CD4-positive, alpha-beta memory T cell (primary cell): ENCODE measurements around the gene CDK8. TPM values are rescaled to one million over a fixed set of nuclear protein-coding genes. Genes with fewer than 3 reads are reported as not detected.
"Not testable (repeated sequence)": the region's sequence is repeated elsewhere in the genome, so short reads cannot be mapped to it uniquely, and the experiment has no call there.

Source experiments
- CTCF ChIA-PET: fragments of 350-600 bp; sonication (Branson Sonifier 250); formaldehyde crosslinking; loops from one replicate; lab custom pipeline; 2021; ENCODE audit warnings: inconsistent platforms; ENCODE audit not compliant: partially characterized antibody; lab: Charles Lee
- POLR2A ChIA-PET: fragments of 350-600 bp; sonication (Branson Sonifier 250); formaldehyde crosslinking; loops from one replicate; lab custom pipeline; 2021; ENCODE audit not compliant: partially characterized antibody; lab: Charles Lee
- DNase-seq, 5 donors: peaks; one replicate each; pipeline versions ENCODE4 v3.0.0 to v3.0.0-alpha.2; 2020 to 2022; ENCODE audit warnings: mixed read lengths in 1 of 5
- H3K27ac ChIP-seq: one replicate; pipeline ENCODE4 v1.7.0; 2013; ENCODE audit warnings: low read depth, low read length
- H3K27me3 ChIP-seq: 2 replicates; pipeline ENCODE4 v1.7.0; 2013; ENCODE audit warnings: mild to moderate bottlenecking, low read length, moderate library complexity; ENCODE audit not compliant: insufficient read depth
- H3K36me3 ChIP-seq: 2 replicates; pipeline ENCODE4 v1.7.0; 2013; ENCODE audit warnings: mild to moderate bottlenecking, low read length, moderate library complexity; ENCODE audit not compliant: insufficient read depth
- H3K4me1 ChIP-seq: 2 replicates; pipeline ENCODE4 v1.7.0; 2013; ENCODE audit warnings: mild to moderate bottlenecking, low read length, moderate library complexity; ENCODE audit not compliant: insufficient read depth
- H3K4me3 ChIP-seq, 2 donors: one replicate each; pipeline ENCODE4 v1.7.0; 2013; ENCODE audit warnings: low read length in 2 of 2, mild to moderate bottlenecking in 1 of 2
- H3K9me3 ChIP-seq, 2 donors: one replicate each; pipeline ENCODE4 v1.7.0; 2013; ENCODE audit warnings: low read length in 2 of 2, control low read depth in 1 of 2; ENCODE audit not compliant: control insufficient read depth in 1 of 2
- H3K27ac Mint-ChIP-seq, 7 donors: one replicate each; pipeline ENCODE4 v1.8.0; 2020 to 2021; ENCODE audit warnings: mixed read lengths in 7 of 7, mild to moderate bottlenecking in 6 of 7, inconsistent platforms in 3 of 7, moderate library complexity in 3 of 7
- H3K27me3 Mint-ChIP-seq, 2 donors: one replicate each; pipeline ENCODE4 v1.8.0; 2020 to 2021; ENCODE audit warnings: mixed read lengths in 2 of 2
- H3K36me3 Mint-ChIP-seq, 2 donors: one replicate each; pipeline ENCODE4 v1.8.0; 2020 to 2021; ENCODE audit warnings: mixed read lengths in 2 of 2, inconsistent platforms in 1 of 2, mild to moderate bottlenecking in 1 of 2
- H3K4me1 Mint-ChIP-seq, 4 donors: one replicate each; pipeline ENCODE4 v1.8.0; 2020 to 2021; ENCODE audit warnings: mixed read lengths in 4 of 4, mild to moderate bottlenecking in 1 of 4
- H3K4me3 Mint-ChIP-seq, 8 donors: one replicate each; pipeline ENCODE4 v1.8.0; 2020 to 2021; ENCODE audit warnings: mixed read lengths in 8 of 8, mild to moderate bottlenecking in 7 of 8, moderate library complexity in 6 of 8, inconsistent platforms in 3 of 8
- H3K9me3 Mint-ChIP-seq, 8 donors: one replicate each; pipeline ENCODE4 v1.8.0; 2020 to 2021; ENCODE audit warnings: mixed read lengths in 8 of 8, mild to moderate bottlenecking in 5 of 8, inconsistent platforms in 3 of 8, moderate library complexity in 1 of 8
- intact Hi-C: fragments of 100-400 bp; cut with micrococcal nuclease; formaldehyde crosslinking; loops from one replicate; pipeline ENCODE4 v1.15.1; 2023
- polyA plus RNA-seq, 2 donors: library from polyadenylated mRNA; unstranded; fragments of 300-500 nt; fragmentation: Illumina TruSeq; gene quantifications; one replicate each; pipeline ENCODE4 v1.2.3, GENCODE V29; 2021
- total RNA-seq, 2 experiments: library from RNA; stranded (reverse); gene quantifications; one replicate each; pipeline ENCODE4 v1.2.3, GENCODE V29; 2021

The CDK8 gene
- total and polyA plus RNA-seq, 4 experiments from 2014 or later = 4.7 to 11.7 (median 8.6) TPM

DNA sequence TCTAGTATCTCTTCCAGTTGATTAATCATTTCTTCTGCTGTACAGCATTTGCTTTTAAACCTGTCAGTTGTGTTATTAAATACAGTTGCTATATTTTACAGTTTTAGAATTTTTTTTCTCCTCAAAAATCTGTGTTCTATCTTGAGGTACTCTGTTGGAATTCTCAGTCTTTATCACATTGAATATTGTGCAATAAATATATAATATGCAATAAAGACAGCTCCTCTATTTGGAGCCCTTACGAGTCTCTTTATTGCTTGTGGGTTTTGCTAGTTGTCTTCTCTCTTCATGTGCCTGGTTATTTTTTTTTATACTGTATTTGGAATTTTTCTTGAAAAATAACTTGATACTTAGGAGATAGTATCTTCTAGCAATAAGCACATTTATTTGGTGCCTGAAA lies 51.7 kb downstream of the CDK8 start:
- Histone ChIP-seq H3K36me3 (no peaks in the 10 kb centered on the region), H3K9me3 (no peaks in the 10 kb centered on the region), H3K27me3 (no peaks in the 10 kb centered on the region), H3K4me1 (no peaks in the 10 kb centered on the region), H3K27ac (no peak overlapping the region), H3K4me3 (no peak overlapping the region)
- Mint-ChIP-seq H3K27me3 (no peaks in the 10 kb centered on the region), H3K4me1 (peaks cover 27 to 51% (median 44%) of the 10 kb centered on the region in 4 donors), H3K9me3 (peaks cover 0 to 6% (median 0%) of the 10 kb centered on the region in 8 donors), H3K36me3 (no peaks in the 10 kb centered on the region), H3K27ac (no peak overlapping the region), H3K4me3 (peak overlapping the region in 2 of 8 donors; percentile 3 to 7)
- no peak for DNase-seq
- intact Hi-C loops = no loop called here
- ChIA-PET POLR2A (no interaction called here), CTCF (no interaction called here)

DNA sequence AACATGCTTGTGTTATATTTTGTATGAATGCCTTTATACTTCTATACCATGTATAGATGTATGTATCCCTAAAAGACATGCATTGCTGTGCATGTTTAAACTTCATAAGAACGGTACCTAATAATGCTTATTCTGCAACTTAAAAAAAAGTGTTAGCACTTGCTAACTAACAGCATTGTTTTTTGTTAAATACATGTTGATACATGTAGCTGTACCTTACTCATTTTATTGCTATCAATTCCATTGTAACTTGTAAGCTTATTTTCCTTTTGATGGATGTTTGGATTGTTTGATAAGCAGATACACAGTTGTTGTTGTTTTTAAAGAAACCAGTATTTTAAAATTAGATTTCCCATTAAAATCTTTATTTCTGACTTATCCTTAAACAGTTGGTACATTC lies 53.8 kb downstream of the CDK8 start:
- no peaks in the 10 kb centered on the region for H3K4me1 ChIP-seq
- ChIA-PET POLR2A (no interaction called here), CTCF (no interaction called here)
- no peaks in the 10 kb centered on the region for H3K27me3 ChIP-seq
- no peak overlapping the region for H3K4me3 ChIP-seq
- Mint-ChIP-seq H3K4me3 (no peak overlapping the region), H3K27ac (no peak overlapping the region), H3K4me1 (peaks cover 23 to 35% (median 31%) of the 10 kb centered on the region in 4 donors), H3K36me3 (peaks cover 0 to 18% of the 10 kb centered on the region in 2 donors), H3K9me3 (peaks cover 0 to 6% (median 0%) of the 10 kb centered on the region in 8 donors), H3K27me3 (no peaks in the 10 kb centered on the region)
- intact Hi-C loops = no loop called here
- no peaks in the 10 kb centered on the region for H3K9me3 ChIP-seq
- no peaks in the 10 kb centered on the region for H3K36me3 ChIP-seq
- H3K27ac ChIP-seq = no peak overlapping the region
- no peak for DNase-seq

DNA sequence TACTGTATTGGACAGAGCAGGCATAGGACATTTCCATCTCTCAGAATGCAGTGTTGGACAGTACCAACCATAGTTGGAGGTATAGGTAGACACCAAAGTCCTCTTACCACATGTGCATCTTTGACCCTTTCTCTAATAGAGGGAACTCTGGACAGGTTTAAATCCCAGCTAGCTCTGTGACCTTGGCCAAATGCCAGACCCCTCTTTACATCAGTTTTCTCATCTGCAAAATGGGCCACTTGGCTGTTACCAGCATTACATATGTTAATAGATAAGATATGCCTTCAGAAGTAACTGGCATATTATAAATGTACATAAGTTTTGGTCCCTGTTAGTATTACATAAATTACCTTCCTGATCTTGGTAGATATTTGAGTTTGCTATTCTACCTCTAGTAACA lies 54.3 kb downstream of the CDK8 start:
- Mint-ChIP-seq H3K36me3 (peaks cover 0 to 22% of the 10 kb centered on the region in 2 donors), H3K4me3 (no peak overlapping the region), H3K27ac (no peak overlapping the region), H3K4me1 (peaks cover 27 to 40% (median 34%) of the 10 kb centered on the region in 4 donors), H3K27me3 (no peaks in the 10 kb centered on the region), H3K9me3 (peaks cover 0 to 6% (median 0%) of the 10 kb centered on the region in 8 donors)
- Histone ChIP-seq H3K36me3 (no peaks in the 10 kb centered on the region), H3K9me3 (no peaks in the 10 kb centered on the region), H3K4me3 (no peak overlapping the region), H3K27ac (no peak overlapping the region), H3K27me3 (no peaks in the 10 kb centered on the region), H3K4me1 (no peaks in the 10 kb centered on the region)
- no peak for DNase-seq
- intact Hi-C loops = no loop called here
- ChIA-PET CTCF (no interaction called here), POLR2A (no interaction called here)

DNA sequence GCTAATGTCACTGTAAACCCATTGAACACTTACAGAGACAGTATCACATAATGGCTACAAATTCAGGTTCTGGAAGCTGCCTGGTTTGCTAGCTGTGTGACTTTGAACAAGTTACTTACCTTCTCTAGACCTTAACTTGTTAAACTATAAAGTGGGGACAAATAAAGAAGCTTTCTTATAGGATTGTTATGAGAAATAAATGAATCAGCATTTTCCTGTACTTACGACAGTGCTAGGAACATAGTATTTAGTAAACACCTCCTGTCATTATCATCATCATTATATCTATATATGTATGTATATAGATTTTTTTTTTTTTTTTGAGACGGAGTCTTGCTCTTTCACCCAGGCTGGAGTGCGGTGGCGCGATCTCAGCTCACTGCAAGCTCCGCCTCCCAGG lies 54.9 kb downstream of the CDK8 start:
- Mint-ChIP-seq H3K4me1 (peaks cover 27 to 39% (median 36%) of the 10 kb centered on the region in 4 donors), H3K36me3 (peaks cover 0 to 22% of the 10 kb centered on the region in 2 donors), H3K27ac (no peak overlapping the region), H3K9me3 (peaks cover 0 to 6% (median 0%) of the 10 kb centered on the region in 8 donors), H3K4me3 (no peak overlapping the region), H3K27me3 (no peaks in the 10 kb centered on the region)
- POLR2A ChIA-PET = no interaction called here
- Histone ChIP-seq H3K4me3 (no peak overlapping the region), H3K4me1 (no peaks in the 10 kb centered on the region), H3K27me3 (no peaks in the 10 kb centered on the region), H3K36me3 (no peaks in the 10 kb centered on the region), H3K9me3 (no peaks in the 10 kb centered on the region), H3K27ac (no peak overlapping the region)
- intact Hi-C loops = no loop called here
- no peak for DNase-seq
- CTCF ChIA-PET = no interaction called here

DNA sequence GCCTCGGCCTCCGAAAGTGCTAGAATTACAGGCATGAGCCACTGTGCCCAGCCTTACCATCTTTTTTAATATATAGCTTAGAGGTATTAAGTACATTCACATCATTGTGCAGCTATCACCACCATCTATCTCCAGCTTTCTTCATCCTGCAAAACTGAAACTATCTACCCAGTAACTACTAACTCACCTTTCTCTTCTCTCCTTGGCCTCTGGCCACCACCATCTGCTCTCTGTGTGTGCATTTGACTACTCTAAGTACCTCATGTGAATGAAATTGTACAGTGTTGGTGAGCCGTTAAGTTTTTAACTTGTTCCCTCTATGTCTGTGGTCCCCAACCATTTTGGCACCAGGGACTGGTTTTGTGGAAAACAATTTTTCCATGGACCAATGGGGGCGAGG lies 56.1 kb downstream of the CDK8 start:
- peaks cover 0 to 6% (median 0%) of the 10 kb centered on the region in 8 donors for H3K9me3 Mint-ChIP-seq
- no peak overlapping the region for H3K4me3 ChIP-seq
- peaks cover 0 to 22% of the 10 kb centered on the region in 2 donors for H3K36me3 Mint-ChIP-seq
- intact Hi-C loops = no loop called here
- no peaks in the 10 kb centered on the region for H3K27me3 Mint-ChIP-seq
- H3K27ac ChIP-seq = no peak overlapping the region
- peaks cover 23 to 37% (median 32%) of the 10 kb centered on the region in 4 donors for H3K4me1 Mint-ChIP-seq
- no peaks in the 10 kb centered on the region for H3K4me1 ChIP-seq
- DNase-seq = no peak
- H3K27me3 ChIP-seq = no peaks in the 10 kb centered on the region
- no peaks in the 10 kb centered on the region for H3K9me3 ChIP-seq
- H3K36me3 ChIP-seq = no peaks in the 10 kb centered on the region
- CTCF ChIA-PET = no interaction called here
- POLR2A ChIA-PET = no interaction called here
- no peak overlapping the region for H3K4me3 Mint-ChIP-seq
- no peak overlapping the region for H3K27ac Mint-ChIP-seq

DNA sequence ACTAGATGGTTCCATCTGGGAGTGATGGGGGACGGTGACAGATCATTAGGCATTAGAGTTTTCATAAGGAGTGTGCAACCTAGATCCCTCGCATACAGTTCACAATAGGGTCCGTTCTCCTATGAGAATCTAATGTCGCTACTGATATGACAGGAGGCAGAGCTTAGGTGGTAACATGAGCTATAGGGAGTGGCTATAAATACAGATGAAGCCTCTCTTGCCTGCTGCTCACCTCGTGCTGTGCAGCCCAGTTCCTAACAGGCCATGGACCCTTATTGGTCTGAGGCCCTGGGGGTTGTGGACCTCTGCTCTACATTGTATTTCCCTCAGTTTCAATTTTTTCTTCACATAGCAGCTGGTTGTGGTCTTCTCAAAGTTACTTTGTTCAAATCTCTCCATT lies 56.5 kb downstream of the CDK8 start:
- H3K4me1 Mint-ChIP-seq = peaks cover 23 to 37% (median 34%) of the 10 kb centered on the region in 4 donors
- CTCF ChIA-PET = no interaction called here

DNA sequence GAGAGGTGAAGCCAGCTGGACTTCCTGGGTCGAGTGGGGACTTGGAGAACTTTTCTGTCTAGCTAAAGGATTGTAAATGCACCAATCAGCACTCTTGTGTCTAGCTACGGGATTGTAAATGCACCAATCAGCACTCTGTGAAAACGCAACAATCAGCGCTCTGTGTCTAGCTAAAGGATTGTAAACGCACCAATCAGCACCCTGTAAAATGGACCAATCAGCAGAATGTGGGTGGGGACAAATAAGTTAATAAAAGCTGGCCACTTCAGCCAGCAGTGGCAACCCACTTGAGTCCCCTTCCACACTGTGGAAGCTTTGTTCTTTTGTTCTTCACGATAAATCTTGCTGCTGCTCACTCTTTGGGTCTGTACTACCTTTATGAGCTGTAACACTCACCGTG lies 58.1 kb downstream of the CDK8 start:
- H3K9me3 Mint-ChIP-seq = not testable (repeated sequence)

More for the DNA sequence above, 56.5 kb downstream of the CDK8 start:
- POLR2A ChIA-PET = no interaction called here
- no peak for DNase-seq
- H3K36me3 ChIP-seq = no peaks in the 10 kb centered on the region
- Mint-ChIP-seq H3K27me3 (no peaks in the 10 kb centered on the region), H3K27ac (no peak overlapping the region), H3K36me3 (peaks cover 0 to 22% of the 10 kb centered on the region in 2 donors), H3K4me3 (no peak overlapping the region), H3K9me3 (peaks cover 0 to 7% (median 0%) of the 10 kb centered on the region in 8 donors)
- no peaks in the 10 kb centered on the region for H3K9me3 ChIP-seq
- no peak overlapping the region for H3K27ac ChIP-seq
- H3K4me1 ChIP-seq = no peaks in the 10 kb centered on the region
- no peak overlapping the region for H3K4me3 ChIP-seq
- H3K27me3 ChIP-seq = no peaks in the 10 kb centered on the region
- intact Hi-C loops = no loop called here

More for the DNA sequence above, 58.1 kb downstream of the CDK8 start:
- H3K4me3 ChIP-seq, H3K27ac ChIP-seq, H3K27me3 Mint-ChIP-seq, H3K4me1 ChIP-seq, intact Hi-C loops, CTCF ChIA-PET, DNase-seq, H3K9me3 ChIP-seq, H3K36me3 ChIP-seq, H3K27me3 ChIP-seq, H3K27ac Mint-ChIP-seq, H3K4me3 Mint-ChIP-seq, POLR2A ChIA-PET: not testable (repeated sequence)
- Mint-ChIP-seq H3K36me3 (peaks cover 0 to 22% of the 10 kb centered on the region in 2 donors), H3K4me1 (peaks cover 26 to 35% (median 32%) of the 10 kb centered on the region in 4 donors)
